H9 (cell line): ENCODE results near the gene LRCOL1. TPM values are rescaled to one million over a fixed set of nuclear protein-coding genes. Genes with fewer than 3 reads are reported as not detected.

ENCODE experiments used
- DNase-seq: peaks from one replicate; pipeline ENCODE4 v3.0.0-alpha.2; 2017
- H2AFZ ChIP-seq: one replicate; pipeline ENCODE4 v1.6.1; 2013; ENCODE audit warnings: mild to moderate bottlenecking, low read length, control low read depth, moderate library complexity
- H2AK5ac ChIP-seq: 2 replicates; pipeline ENCODE4 v1.6.1; 2013; ENCODE audit warnings: low read length, control low read depth, mixed read lengths; ENCODE audit not compliant: insufficient read length
- H2BK120ac ChIP-seq: one replicate; pipeline ENCODE4 v1.6.1; 2013; ENCODE audit warnings: low read depth, mild to moderate bottlenecking, low read length, control low read depth, inconsistent platforms; ENCODE audit not compliant: poor library complexity, severe bottlenecking
- H2BK12ac ChIP-seq: 2 replicates; pipeline ENCODE4 v1.6.1; 2013; ENCODE audit warnings: low read length, control low read depth, mixed read lengths, low read depth; ENCODE audit not compliant: insufficient read length
- H2BK15ac ChIP-seq: 2 replicates; pipeline ENCODE4 v1.6.1; 2013; ENCODE audit warnings: low read depth, low read length, control low read depth
- H2BK20ac ChIP-seq: one replicate; pipeline ENCODE4 v1.6.1; 2013; ENCODE audit warnings: low read depth, mild to moderate bottlenecking, low read length, control low read depth, inconsistent platforms; ENCODE audit not compliant: poor library complexity, severe bottlenecking
- H2BK5ac ChIP-seq: 2 replicates; pipeline ENCODE4 v1.6.1; 2013; ENCODE audit warnings: low read length, control low read depth, mixed read lengths; ENCODE audit not compliant: insufficient read length
- H3K14ac ChIP-seq: 2 replicates; pipeline ENCODE4 v1.6.1; 2013; ENCODE audit warnings: low read length, control low read depth; ENCODE audit not compliant: insufficient read depth
- H3K18ac ChIP-seq: 2 replicates; pipeline ENCODE4 v1.6.1; 2013; ENCODE audit warnings: low read depth, mild to moderate bottlenecking, mixed read lengths, low read length, control low read depth; ENCODE audit not compliant: insufficient read length
- H3K23ac ChIP-seq: 2 replicates; pipeline ENCODE4 v1.6.1; 2013; ENCODE audit warnings: low read length, control low read depth, mixed read lengths, low read depth; ENCODE audit not compliant: insufficient read length
- H3K23me2 ChIP-seq: 2 replicates; pipeline ENCODE4 v1.6.1; 2013; ENCODE audit warnings: low read depth, mild to moderate bottlenecking, mixed read lengths, low read length, control low read depth; ENCODE audit not compliant: insufficient read length, poor library complexity, severe bottlenecking
- H3K27ac ChIP-seq: 2 replicates; pipeline ENCODE4 v1.5.1; 2013; ENCODE audit warnings: low read length, control low read depth, mixed read lengths, low read depth; ENCODE audit not compliant: insufficient read length
- H3K27me3 ChIP-seq: 2 replicates; pipeline ENCODE4 v1.6.1; 2013; ENCODE audit warnings: low read length, control low read depth, inconsistent platforms; ENCODE audit not compliant: insufficient read depth
- H3K4ac ChIP-seq: 2 replicates; pipeline ENCODE4 v1.6.1; 2013; ENCODE audit warnings: low read depth, mild to moderate bottlenecking, control low read depth, inconsistent platforms, low read length, moderate library complexity
- H3K4me1 ChIP-seq: 2 replicates; pipeline ENCODE4 v1.6.1; 2013; ENCODE audit warnings: low read length, control low read depth, inconsistent platforms; ENCODE audit not compliant: insufficient read depth
- H3K4me2 ChIP-seq: 2 replicates; pipeline ENCODE4 v1.6.1; 2013; ENCODE audit warnings: low read length, control low read depth, mixed read lengths; ENCODE audit not compliant: insufficient read length, insufficient read depth
- H3K56ac ChIP-seq: 2 replicates; pipeline ENCODE4 v1.6.1; 2013; ENCODE audit warnings: low read depth, mild to moderate bottlenecking, mixed read lengths, low read length, control low read depth; ENCODE audit not compliant: insufficient read length
- H3K79me1 ChIP-seq: 2 replicates; pipeline ENCODE4 v1.6.1; 2013; ENCODE audit warnings: low read depth, mild to moderate bottlenecking, moderate library complexity, low read length, control low read depth, inconsistent platforms; ENCODE audit not compliant: insufficient read depth, poor library complexity, severe bottlenecking
- H3K79me2 ChIP-seq: 2 replicates; pipeline ENCODE4 v1.6.1; 2013; ENCODE audit warnings: low read length, control low read depth, inconsistent platforms; ENCODE audit not compliant: insufficient read depth
- H3K9ac ChIP-seq: 2 replicates; pipeline ENCODE4 v1.6.1; 2013; ENCODE audit warnings: low read length, control low read depth, mixed read lengths; ENCODE audit not compliant: insufficient read length; ENCODE audit errors: extremely low read depth
- H3K9me3 ChIP-seq: one replicate; pipeline ENCODE4 v1.6.1; 2013; ENCODE audit warnings: low read depth, low read length, inconsistent platforms; ENCODE audit not compliant: control insufficient read depth
- H3T11ph ChIP-seq: one replicate; pipeline ENCODE4 v1.6.1; 2013; ENCODE audit warnings: mild to moderate bottlenecking, low read length, control low read depth, inconsistent platforms
- H4K20me1 ChIP-seq: one replicate; pipeline ENCODE4 v1.6.1; 2013; ENCODE audit not compliant: control insufficient read depth, insufficient read length, insufficient read depth
- H4K5ac ChIP-seq: 2 replicates; pipeline ENCODE4 v1.6.1; 2013; ENCODE audit warnings: low read depth, mild to moderate bottlenecking, mixed read lengths, low read length, control low read depth; ENCODE audit not compliant: insufficient read length
- H4K8ac ChIP-seq: replicated peaks from 2 replicates; pipeline ENCODE4 v1.6.1; 2013; ENCODE audit warnings: low read length, control low read depth, mixed read lengths, low read depth; ENCODE audit not compliant: insufficient read length
- H4K91ac ChIP-seq: 2 replicates; pipeline ENCODE4 v1.6.1; 2013; ENCODE audit warnings: low read depth, mild to moderate bottlenecking, moderate library complexity, mixed read lengths, low read length, control low read depth; ENCODE audit not compliant: insufficient read length
- H3K27ac Mint-ChIP-seq, 3 experiments: 2 replicates in 2 of 3; 3 replicates in 1 of 3; pipeline ENCODE4 v1.8.0; 2020 to 2021; ENCODE audit warnings: mixed read lengths in 3 of 3, mild to moderate bottlenecking in 1 of 3, moderate library complexity in 1 of 3
- H3K27me3 Mint-ChIP-seq: 2 replicates; pipeline ENCODE4 v1.8.0; 2021; ENCODE audit warnings: low read depth, mild to moderate bottlenecking, moderate library complexity, mixed read lengths
- H3K36me3 Mint-ChIP-seq, 3 experiments: 2 replicates in 2 of 3; 3 replicates in 1 of 3; pipeline ENCODE4 v1.8.0; 2020 to 2021; ENCODE audit warnings: low read depth in 3 of 3, mixed read lengths in 3 of 3; ENCODE audit not compliant: insufficient read depth in 1 of 3
- H3K4me1 Mint-ChIP-seq, 2 experiments: 2 replicates each; pipeline ENCODE4 v1.8.0; 2020; ENCODE audit warnings: mixed read lengths in 2 of 2
- H3K4me3 Mint-ChIP-seq, 2 experiments: 2 replicates in 1 of 2; 3 replicates in 1 of 2; pipeline ENCODE4 v1.8.0; 2020 to 2021; ENCODE audit warnings: mild to moderate bottlenecking in 2 of 2, mixed read lengths in 2 of 2, moderate library complexity in 1 of 2
- H3K9me3 Mint-ChIP-seq, 2 experiments: 2 replicates in 1 of 2; 3 replicates in 1 of 2; pipeline ENCODE4 v1.8.0; 2020; ENCODE audit warnings: mild to moderate bottlenecking in 2 of 2, mixed read lengths in 2 of 2, moderate library complexity in 1 of 2
- WGBS: extraction: QIAGEN DNeasy Blood & Tissue Kit; methylation state at CpG from one replicate; pipeline ENCODE4 v1.1.7; 2013; ENCODE audit warnings: missing lambda C conversion rate, low lambda C conversion rate, mixed read lengths; ENCODE audit not compliant: insufficient read length; ENCODE audit errors: extremely low coverage; 5-methylcytosine and 5-hydroxymethylcytosine counted together
- total RNA-seq: library from RNA; stranded (reverse); gene quantifications from 2 replicates; pipeline ENCODE4 v1.2.1, GENCODE V29; 2021
- TF ChIP-seq, protein P1 (sequence below): fragments of 200-600 bp; sonication (generic); conservative IDR thresholded peaks from 3 replicates; pipeline ENCODE4 v1.8.0; 2021; ENCODE audit warnings: antibody characterized with exemption, mild to moderate bottlenecking

The LRCOL1 gene
- total RNA-seq, 1 experiment from 2014 or later, result not detected

DNA sequence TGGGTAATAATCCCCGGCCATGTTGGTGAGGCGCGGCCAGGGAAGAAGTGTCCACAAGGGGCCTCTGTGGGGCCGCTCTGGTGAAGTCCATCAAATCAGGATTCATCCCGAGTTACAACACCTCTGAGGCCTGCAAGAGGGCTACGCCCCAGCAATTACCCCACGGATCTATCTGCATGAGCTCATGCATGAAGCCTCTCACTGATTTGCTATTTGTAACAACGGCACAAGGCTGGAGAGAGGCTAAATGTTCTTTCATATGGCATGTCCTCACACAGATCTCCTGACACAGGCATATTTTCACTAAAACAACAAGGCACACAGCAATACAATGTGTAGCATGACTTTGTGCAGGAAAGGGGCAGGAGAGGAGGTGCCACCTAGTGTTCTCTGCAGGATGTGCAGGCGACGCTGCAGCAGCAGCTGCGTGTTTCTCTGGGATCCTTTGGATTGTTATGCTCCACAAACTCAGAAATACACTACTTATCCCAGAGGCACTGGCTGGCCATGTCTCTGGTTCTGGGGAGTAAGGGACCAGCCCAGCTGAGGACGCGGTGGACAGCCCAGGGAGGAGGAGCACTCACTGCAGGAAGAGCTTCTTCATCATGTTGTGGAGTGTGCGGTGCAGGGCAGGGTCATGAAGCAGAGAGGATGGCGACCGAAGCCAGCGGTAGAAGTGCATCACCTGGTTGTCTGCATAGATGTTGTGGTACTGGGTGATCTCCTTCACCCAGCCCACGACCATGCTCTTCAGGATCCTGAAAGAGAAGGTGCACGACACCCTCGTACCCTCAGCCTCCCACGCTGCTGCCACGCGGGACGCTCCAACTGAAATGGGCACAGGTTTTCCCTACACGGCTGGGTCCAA lies 28.4 kb upstream of the LRCOL1 start:
- H2BK20ac ChIP-seq, result no peak overlapping the region
- H3K18ac ChIP-seq, result no peak overlapping the region
- TF ChIP-seq, protein P1, sequence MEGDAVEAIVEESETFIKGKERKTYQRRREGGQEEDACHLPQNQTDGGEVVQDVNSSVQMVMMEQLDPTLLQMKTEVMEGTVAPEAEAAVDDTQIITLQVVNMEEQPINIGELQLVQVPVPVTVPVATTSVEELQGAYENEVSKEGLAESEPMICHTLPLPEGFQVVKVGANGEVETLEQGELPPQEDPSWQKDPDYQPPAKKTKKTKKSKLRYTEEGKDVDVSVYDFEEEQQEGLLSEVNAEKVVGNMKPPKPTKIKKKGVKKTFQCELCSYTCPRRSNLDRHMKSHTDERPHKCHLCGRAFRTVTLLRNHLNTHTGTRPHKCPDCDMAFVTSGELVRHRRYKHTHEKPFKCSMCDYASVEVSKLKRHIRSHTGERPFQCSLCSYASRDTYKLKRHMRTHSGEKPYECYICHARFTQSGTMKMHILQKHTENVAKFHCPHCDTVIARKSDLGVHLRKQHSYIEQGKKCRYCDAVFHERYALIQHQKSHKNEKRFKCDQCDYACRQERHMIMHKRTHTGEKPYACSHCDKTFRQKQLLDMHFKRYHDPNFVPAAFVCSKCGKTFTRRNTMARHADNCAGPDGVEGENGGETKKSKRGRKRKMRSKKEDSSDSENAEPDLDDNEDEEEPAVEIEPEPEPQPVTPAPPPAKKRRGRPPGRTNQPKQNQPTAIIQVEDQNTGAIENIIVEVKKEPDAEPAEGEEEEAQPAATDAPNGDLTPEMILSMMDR, result peak; percentile 74
- no peak overlapping the region for H2BK15ac ChIP-seq
- no peak overlapping the region for H2AK5ac ChIP-seq
- no peak overlapping the region for H3K23ac ChIP-seq
- no peaks in the 10 kb centered on the region for H3K27me3 Mint-ChIP-seq
- H3K4ac ChIP-seq, result no peak overlapping the region
- no peak overlapping the region for H3K9ac ChIP-seq
- H3K9me3 ChIP-seq, result no peaks in the 10 kb centered on the region
- H3K79me2 ChIP-seq, result no peaks in the 10 kb centered on the region
- H3K27me3 ChIP-seq, result no peaks in the 10 kb centered on the region
- no peak overlapping the region for H3K4me3 Mint-ChIP-seq
- no peak overlapping the region for H2BK5ac ChIP-seq
- peaks cover 0 to 6% of the 10 kb centered on the region in 2 experiments; a peak in 3 of 4 replicates for H3K4me1 Mint-ChIP-seq
- H3K36me3 Mint-ChIP-seq, result peaks cover 58 to 97% (median 89%) of the 10 kb centered on the region in 3 experiments; a peak in 6 of 7 replicates
- H2AFZ ChIP-seq, result no peak overlapping the region
- H4K8ac ChIP-seq, result no peak overlapping the region
- no peak overlapping the region for H4K91ac ChIP-seq
- H2BK12ac ChIP-seq, result no peak overlapping the region
- H3K56ac ChIP-seq, result no peak overlapping the region
- peak; percentile 64 for DNase-seq
- no CpG with 5 or more reads among the region's 25 CpGs for WGBS
- peak overlapping the region; percentile 5 to 60 (median 34); a peak in 4 of 7 replicates for H3K27ac Mint-ChIP-seq
- no peak overlapping the region for H4K5ac ChIP-seq
- no peaks in the 10 kb centered on the region for H3K9me3 Mint-ChIP-seq
- H3K14ac ChIP-seq, result no peak overlapping the region
- H3K79me1 ChIP-seq, result no peaks in the 10 kb centered on the region
- H3K23me2 ChIP-seq, result no peaks in the 10 kb centered on the region
- no peak overlapping the region for H2BK120ac ChIP-seq
- H3K4me2 ChIP-seq, result no peak overlapping the region
- no peaks in the 10 kb centered on the region for H4K20me1 ChIP-seq
- H3K27ac ChIP-seq, result no peak overlapping the region
- no peaks in the 10 kb centered on the region for H3K4me1 ChIP-seq
- no peak overlapping the region for H3T11ph ChIP-seq
